Vagina (tissue), 2 donors: Measurements from ENCODE around the gene CELSR2. TPM values are rescaled to one million over a fixed set of nuclear protein-coding genes. Genes with fewer than 3 reads are reported as not detected.
A peak's percentile ranks its signal among the peaks of the same experiment; 100 is the strongest.

ENCODE experiments used
- DNase-seq, 2 donors: peaks; one replicate each; pipeline ENCODE4 v3.0.0-alpha.2; 2017; ENCODE audit errors: extremely low spot score in 2 of 2
- H3K27ac ChIP-seq: fragments of 200-600 bp; sonication (generic); one replicate; pipeline ENCODE4 v1.5.1; 2019
- H3K27me3 ChIP-seq: fragments of 200-600 bp; sonication (generic); one replicate; pipeline ENCODE4 v1.5.1; 2019
- H3K36me3 ChIP-seq, 2 donors: fragments of 200-600 bp; sonication (generic); one replicate each; pipeline ENCODE4 v1.5.1; 2017 to 2019
- H3K4me1 ChIP-seq: fragments of 200-600 bp; sonication (generic); one replicate; pipeline ENCODE4 v1.5.1; 2019
- H3K4me3 ChIP-seq, 2 donors: fragments of 200-600 bp; sonication (generic); 1 replicate in 1 of 2; 2 replicates in 1 of 2; pipeline ENCODE4 v1.5.1; 2016 to 2019
- H3K9me3 ChIP-seq: fragments of 200-600 bp; sonication (generic); one replicate; pipeline ENCODE4 v1.5.1; 2019
- POLR2A ChIP-seq, 2 donors: fragments of 450-650 bp; IDR thresholded peaks; one replicate each; pipeline ENCODE4 v1.6.1; 2017; ENCODE audit warnings: antibody characterized with exemption in 2 of 2, mild to moderate bottlenecking in 2 of 2, moderate library complexity in 2 of 2
- POLR2AphosphoS5 ChIP-seq, 2 donors: sonication (generic); formaldehyde crosslinking; IDR thresholded peaks; one replicate each; pipeline ENCODE4 v1.9.0; 2017; ENCODE audit warnings: antibody characterized with exemption in 2 of 2, mild to moderate bottlenecking in 2 of 2, low read depth in 1 of 2; ENCODE audit not compliant: insufficient read depth in 1 of 2
- intact Hi-C: fragments of 100-400 bp; cut with DNase I; formaldehyde crosslinking; loops from one replicate; pipeline ENCODE4 v1.15.1; 2023
- total RNA-seq: library from RNA; depleted of rRNA; stranded (reverse); fragments of >200 nt; gene quantifications from one replicate; pipeline ENCODE4 v1.2.3, GENCODE V29; 2016
- TF ChIP-seq, protein P1 (sequence below), 3 experiments: fragments of 450-650 bp in 2 of 3; fragments of 200-600 bp in 1 of 3; sonication (generic) in 1 of 3; IDR thresholded peaks; one replicate each; pipeline ENCODE4 v1.5.1; 2017 to 2019; ENCODE audit warnings: antibody characterized with exemption in 3 of 3, mild to moderate bottlenecking in 2 of 3, moderate library complexity in 2 of 3

CELSR2 gene
- total RNA-seq, 1 donor from 2014 or later, result 38.5 TPM

DNA sequence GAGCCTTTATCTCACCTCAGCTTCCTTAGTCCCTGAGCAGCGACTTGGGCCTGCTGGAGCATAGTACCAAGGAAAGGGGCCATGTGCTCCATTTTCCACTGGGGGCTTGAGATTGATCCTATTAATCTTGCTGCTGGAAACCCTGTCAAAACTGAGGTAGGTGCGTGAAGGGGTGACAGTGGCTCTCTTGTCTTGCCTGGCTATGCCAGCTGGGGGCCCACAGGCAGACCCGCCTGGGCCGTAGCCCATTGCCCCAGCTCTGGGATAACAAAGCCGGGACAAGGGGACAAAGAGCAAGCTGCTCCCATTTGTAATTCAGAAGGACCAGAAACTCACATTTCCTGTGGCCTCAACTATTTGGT lies 10.3 kb upstream of the CELSR2 start:
- Histone ChIP-seq H3K27me3 (no peaks in the 10 kb centered on the region), H3K9me3 (no peaks in the 10 kb centered on the region), H3K36me3 (peaks cover 0 to 48% of the 10 kb centered on the region in 2 donors), H3K4me1 (peaks cover 37% of the 10 kb centered on the region), H3K27ac (peak overlapping the region; percentile 61), H3K4me3 (no peak overlapping the region)
- intact Hi-C loops, result no loop called here
- DNase-seq, result no peak
- TF ChIP-seq POLR2A (IDR thresholded peaks at IDR 0.05) (no peak), POLR2AphosphoS5 (IDR thresholded peaks at IDR 0.05; ENCODE audit: insufficient read depth in 1 of 2, low read depth in 1 of 2) (no peak)
- TF ChIP-seq, protein P1, sequence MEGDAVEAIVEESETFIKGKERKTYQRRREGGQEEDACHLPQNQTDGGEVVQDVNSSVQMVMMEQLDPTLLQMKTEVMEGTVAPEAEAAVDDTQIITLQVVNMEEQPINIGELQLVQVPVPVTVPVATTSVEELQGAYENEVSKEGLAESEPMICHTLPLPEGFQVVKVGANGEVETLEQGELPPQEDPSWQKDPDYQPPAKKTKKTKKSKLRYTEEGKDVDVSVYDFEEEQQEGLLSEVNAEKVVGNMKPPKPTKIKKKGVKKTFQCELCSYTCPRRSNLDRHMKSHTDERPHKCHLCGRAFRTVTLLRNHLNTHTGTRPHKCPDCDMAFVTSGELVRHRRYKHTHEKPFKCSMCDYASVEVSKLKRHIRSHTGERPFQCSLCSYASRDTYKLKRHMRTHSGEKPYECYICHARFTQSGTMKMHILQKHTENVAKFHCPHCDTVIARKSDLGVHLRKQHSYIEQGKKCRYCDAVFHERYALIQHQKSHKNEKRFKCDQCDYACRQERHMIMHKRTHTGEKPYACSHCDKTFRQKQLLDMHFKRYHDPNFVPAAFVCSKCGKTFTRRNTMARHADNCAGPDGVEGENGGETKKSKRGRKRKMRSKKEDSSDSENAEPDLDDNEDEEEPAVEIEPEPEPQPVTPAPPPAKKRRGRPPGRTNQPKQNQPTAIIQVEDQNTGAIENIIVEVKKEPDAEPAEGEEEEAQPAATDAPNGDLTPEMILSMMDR (IDR thresholded peaks at IDR 0.05), result no peak

DNA sequence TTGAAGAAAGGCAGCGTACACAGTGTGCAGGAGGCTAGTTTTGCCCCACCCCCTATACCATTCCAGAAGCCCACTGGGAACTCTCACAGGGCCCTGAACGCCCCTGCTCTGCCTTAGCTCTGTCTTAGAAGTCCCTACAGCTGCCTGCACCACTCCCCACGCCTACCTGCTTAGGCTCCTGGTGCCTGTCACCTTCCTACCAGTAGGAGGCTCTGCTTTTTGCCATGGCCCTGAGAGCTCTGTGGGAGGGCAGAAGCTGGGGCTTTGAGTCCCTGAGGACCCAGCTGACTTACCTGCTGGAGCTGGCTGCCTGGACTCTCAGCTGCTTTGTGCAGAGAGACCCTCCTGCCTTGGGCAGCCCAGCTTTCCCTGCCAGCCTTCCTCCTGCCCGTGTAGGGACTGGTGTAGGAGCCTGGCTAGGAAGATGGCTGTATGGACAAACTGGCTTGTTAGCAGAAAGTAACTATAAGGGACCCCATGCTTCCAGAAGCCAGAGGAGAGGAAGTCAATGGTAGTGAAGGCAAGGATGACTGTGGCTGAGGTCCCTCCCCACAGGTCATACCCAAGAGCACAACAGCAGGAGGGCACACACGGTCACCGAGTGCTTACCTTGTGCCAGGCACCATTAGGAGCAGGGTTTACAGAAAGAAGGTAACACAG lies 9.8 kb upstream of the CELSR2 start:
- peak overlapping the region; percentile 61 for H3K27ac ChIP-seq
- no peaks in the 10 kb centered on the region for H3K9me3 ChIP-seq
- no peaks in the 10 kb centered on the region for H3K27me3 ChIP-seq
- H3K4me1 ChIP-seq, result peaks cover 37% of the 10 kb centered on the region
- TF ChIP-seq, protein P1 (IDR thresholded peaks at IDR 0.05), result no peak
- intact Hi-C loops, result no loop called here
- peaks cover 0 to 43% of the 10 kb centered on the region in 2 donors for H3K36me3 ChIP-seq
- DNase-seq, result no peak
- H3K4me3 ChIP-seq, result no peak overlapping the region

GRCh38 chr1:109240158-109241152 lies 8.9 kb upstream of the CELSR2 start:
- peaks cover 37% of the 10 kb centered on the region for H3K4me1 ChIP-seq
- peaks cover 0 to 34% of the 10 kb centered on the region in 2 donors for H3K36me3 ChIP-seq
- H3K27me3 ChIP-seq, result no peaks in the 10 kb centered on the region
- TF ChIP-seq POLR2A (IDR thresholded peaks at IDR 0.05) (no peak), POLR2AphosphoS5 (IDR thresholded peaks at IDR 0.05; ENCODE audit: insufficient read depth in 1 of 2, low read depth in 1 of 2) (peak in 1 of 2 donors; percentile 71)
- peak overlapping the region; percentile 61 for H3K27ac ChIP-seq
- peak; percentile 88 to 95 for DNase-seq
- H3K9me3 ChIP-seq, result no peaks in the 10 kb centered on the region
- H3K4me3 ChIP-seq, result no peak overlapping the region
- intact Hi-C loops, result no loop called here

DNA sequence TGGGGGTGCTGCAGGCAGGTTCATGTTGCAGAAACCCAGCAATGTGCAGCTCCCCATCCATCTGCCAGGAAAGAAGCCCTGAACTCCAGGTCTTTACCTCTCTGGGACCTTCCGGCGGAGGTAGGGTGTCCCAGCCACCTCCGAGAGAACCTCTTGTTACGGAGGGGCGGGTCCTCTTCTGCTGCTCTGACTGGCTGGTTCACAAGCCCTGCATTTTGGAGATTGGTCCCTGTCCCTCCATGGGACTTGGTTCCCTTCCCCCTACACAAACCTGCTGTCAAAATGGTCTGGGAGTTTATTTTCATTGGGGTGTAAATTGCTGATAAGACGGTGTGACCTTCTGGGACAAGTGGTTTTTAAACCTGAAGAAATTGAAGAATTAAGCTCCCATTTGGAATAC lies 8.0 kb upstream of the CELSR2 start:
- H3K27ac ChIP-seq, result peak overlapping the region; percentile 61
- H3K36me3 ChIP-seq, result peaks cover 0 to 25% of the 10 kb centered on the region in 2 donors
- TF ChIP-seq POLR2AphosphoS5 (IDR thresholded peaks at IDR 0.05; ENCODE audit: insufficient read depth in 1 of 2, low read depth in 1 of 2), result no peak
- TF ChIP-seq, protein P1 (IDR thresholded peaks at IDR 0.05), result no peak
- intact Hi-C loops, result no loop called here
- H3K4me1 ChIP-seq, result peaks cover 41% of the 10 kb centered on the region
- no peaks in the 10 kb centered on the region for H3K9me3 ChIP-seq
- H3K4me3 ChIP-seq, result no peak overlapping the region
- peak in 1 of 2 donors; percentile 84 for DNase-seq
- no peaks in the 10 kb centered on the region for H3K27me3 ChIP-seq

DNA sequence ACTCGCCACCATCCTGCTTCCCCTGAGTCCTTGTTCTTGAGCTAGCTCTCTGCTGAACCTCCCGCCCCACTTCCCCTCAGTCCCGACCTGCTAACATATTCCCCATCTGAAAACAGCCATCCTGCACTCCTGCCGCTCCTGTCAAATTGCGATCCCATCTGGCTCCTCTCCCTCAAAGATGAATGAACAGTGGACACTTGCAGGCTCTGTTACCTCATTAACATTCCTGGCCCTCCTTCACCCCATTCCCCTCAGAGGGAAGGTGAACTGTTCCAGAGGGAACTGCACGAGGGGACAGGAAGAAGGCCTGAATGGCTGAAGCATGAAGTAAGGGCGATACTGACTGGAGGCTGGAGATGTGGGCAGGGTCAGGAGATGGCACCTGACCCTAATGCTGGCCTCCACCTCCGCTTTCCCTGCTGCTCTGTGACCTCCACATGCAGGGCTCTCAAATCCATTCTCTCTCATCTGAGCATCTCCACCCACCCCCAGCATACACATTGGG lies 7.4 kb upstream of the CELSR2 start:
- Histone ChIP-seq H3K36me3 (peaks cover 0 to 20% of the 10 kb centered on the region in 2 donors), H3K27me3 (no peaks in the 10 kb centered on the region), H3K4me3 (no peak overlapping the region), H3K9me3 (no peaks in the 10 kb centered on the region), H3K27ac (no peak overlapping the region), H3K4me1 (peaks cover 44% of the 10 kb centered on the region)
- peak in 1 of 2 donors; percentile 82 for DNase-seq
- intact Hi-C loops, result no loop called here
- TF ChIP-seq POLR2AphosphoS5 (IDR thresholded peaks at IDR 0.05; ENCODE audit: insufficient read depth in 1 of 2, low read depth in 1 of 2) (no peak), POLR2A (IDR thresholded peaks at IDR 0.05) (no peak)
- TF ChIP-seq, protein P1 (IDR thresholded peaks at IDR 0.05), result no peak
